Measurements from ENCODE around the gene FBXW12.

FBXW12 gene

DNA sequence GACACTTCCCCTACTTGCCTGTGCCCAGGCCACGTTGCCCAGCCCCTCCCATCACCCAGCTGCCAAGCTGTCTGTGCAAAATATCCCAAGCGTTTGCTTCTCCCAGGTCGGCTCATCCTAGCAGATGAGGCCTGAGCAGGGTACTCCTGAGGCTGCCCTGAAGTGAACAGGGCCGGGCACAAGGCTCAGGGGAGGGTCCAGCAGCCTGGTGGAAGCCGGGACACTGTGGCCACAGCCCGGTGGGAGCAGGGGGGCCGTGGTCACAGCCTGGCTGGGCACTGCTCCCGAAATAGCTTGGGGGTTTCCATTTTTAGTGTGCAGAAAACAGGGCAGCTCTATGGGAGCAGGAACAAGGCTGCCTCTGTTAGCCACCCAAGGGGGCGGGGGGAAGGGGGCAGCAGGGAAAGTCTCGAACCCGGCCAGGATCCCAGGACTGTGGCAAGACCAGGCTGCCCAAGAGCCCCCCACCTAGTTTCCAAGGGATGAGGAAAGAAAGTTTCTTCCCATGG lies 54.4 kb downstream of the FBXW12 start:
- TF ChIP-seq POLR2AphosphoS5 (IDR thresholded peaks at IDR 0.05; ENCODE audit: low read depth, low read length): no peak
- no peak for TF ChIP-seq FOXP2 (optimal IDR thresholded peaks at IDR 0.05; ENCODE audit: borderline replicate concordance, extremely low read depth, extremely low read length, insufficient read depth)
- no peak for TF ChIP-seq TAF1 (IDR thresholded peaks at IDR 0.05; ENCODE audit: borderline replicate concordance, insufficient read depth, low read length)

DNA sequence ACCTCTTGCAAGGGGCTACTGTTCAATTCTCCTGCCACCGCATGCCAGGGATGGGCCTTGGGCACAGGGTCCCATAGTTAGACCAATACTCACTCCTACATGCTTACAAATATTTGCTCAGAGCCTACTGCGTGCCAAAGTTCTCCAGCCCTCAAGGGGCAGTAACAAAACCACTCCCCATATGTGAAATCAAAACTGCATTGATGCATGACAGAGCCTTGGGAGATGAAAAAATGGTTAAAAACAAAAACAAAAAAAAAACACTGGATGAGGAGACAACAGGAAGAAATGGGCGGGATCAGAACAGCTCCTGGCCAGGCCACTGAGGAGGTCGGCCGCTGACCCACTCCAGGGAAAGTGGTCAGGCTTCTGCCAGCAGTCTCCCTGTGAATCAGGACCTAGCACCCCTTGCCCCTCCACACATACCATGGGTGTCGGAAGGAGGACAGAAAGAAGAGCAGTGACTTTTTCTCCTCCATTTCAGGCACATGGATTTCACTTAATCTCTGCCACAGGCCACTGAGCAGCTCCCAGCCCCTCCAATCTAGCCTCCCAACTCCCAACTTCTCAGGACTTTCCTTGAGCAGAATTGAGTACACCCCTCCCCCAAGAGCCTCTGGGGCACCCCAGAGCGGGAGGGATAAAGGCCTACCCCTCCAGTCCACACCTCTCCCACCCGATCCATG lies 55.1 kb downstream of the FBXW12 start:
- TF ChIP-seq FOXP2 (optimal IDR thresholded peaks at IDR 0.05; ENCODE audit: borderline replicate concordance, extremely low read depth, extremely low read length, insufficient read depth) (no peak), REST (IDR thresholded peaks at IDR 0.05; ENCODE audit: insufficient read depth in 1 of 2, low read depth in 2 of 2, low read length in 2 of 2) (no peak), POLR2AphosphoS5 (IDR thresholded peaks at IDR 0.05; ENCODE audit: low read depth, low read length) (no peak), TAF1 (IDR thresholded peaks at IDR 0.05; ENCODE audit: borderline replicate concordance, insufficient read depth, low read length) (no peak), SIN3A (IDR thresholded peaks at IDR 0.05; ENCODE audit: borderline replicate concordance, insufficient read depth, low read length) (no peak)

DNA sequence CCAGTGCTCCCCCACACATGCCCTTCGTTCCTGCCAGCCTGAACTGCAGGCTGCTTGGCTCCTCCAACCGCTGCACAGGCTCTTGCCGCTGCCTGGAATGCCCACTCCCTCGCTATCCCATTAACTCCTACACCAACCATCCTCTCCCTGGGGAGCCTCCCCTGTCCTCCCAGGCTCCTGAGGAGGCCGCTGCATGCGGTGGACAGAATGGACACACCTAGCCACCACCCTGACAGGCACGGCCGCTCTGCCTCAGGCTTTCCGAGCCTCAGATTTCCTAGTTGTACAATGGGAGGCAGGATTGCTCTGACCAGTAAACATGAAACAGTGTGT lies 55.6 kb downstream of the FBXW12 start:
- TF ChIP-seq POLR2AphosphoS5 (IDR thresholded peaks at IDR 0.05; ENCODE audit: low read depth, low read length): no peak
- TF ChIP-seq TAF1 (IDR thresholded peaks at IDR 0.05; ENCODE audit: borderline replicate concordance, insufficient read depth, low read length): no peak
- no peak for TF ChIP-seq REST (IDR thresholded peaks at IDR 0.05; ENCODE audit: insufficient read depth in 1 of 2, low read depth in 2 of 2, low read length in 2 of 2)
- TF ChIP-seq SIN3A (IDR thresholded peaks at IDR 0.05; ENCODE audit: borderline replicate concordance, insufficient read depth, low read length): no peak
- TF ChIP-seq FOXP2 (optimal IDR thresholded peaks at IDR 0.05; ENCODE audit: borderline replicate concordance, extremely low read depth, extremely low read length, insufficient read depth): no peak

GRCh38 chr3:48428088-48428571 lies 56.1 kb downstream of the FBXW12 start:
- TF ChIP-seq TAF1 (IDR thresholded peaks at IDR 0.05; ENCODE audit: borderline replicate concordance, insufficient read depth, low read length) (no peak), SIN3A (IDR thresholded peaks at IDR 0.05; ENCODE audit: borderline replicate concordance, insufficient read depth, low read length) (no peak), POLR2AphosphoS5 (IDR thresholded peaks at IDR 0.05; ENCODE audit: low read depth, low read length) (no peak), FOXP2 (optimal IDR thresholded peaks at IDR 0.05; ENCODE audit: borderline replicate concordance, extremely low read depth, extremely low read length, insufficient read depth) (no peak), REST (IDR thresholded peaks at IDR 0.05; ENCODE audit: insufficient read depth in 1 of 2, low read depth in 2 of 2, low read length in 2 of 2) (no peak)

GRCh38 chr3:48428572-48429316 lies 56.7 kb downstream of the FBXW12 start:
- TF ChIP-seq REST (IDR thresholded peaks at IDR 0.05; ENCODE audit: insufficient read depth in 1 of 2, low read depth in 2 of 2, low read length in 2 of 2) (no peak), POLR2AphosphoS5 (IDR thresholded peaks at IDR 0.05; ENCODE audit: low read depth, low read length) (no peak), FOXP2 (optimal IDR thresholded peaks at IDR 0.05; ENCODE audit: borderline replicate concordance, extremely low read depth, extremely low read length, insufficient read depth) (no peak), SIN3A (IDR thresholded peaks at IDR 0.05; ENCODE audit: borderline replicate concordance, insufficient read depth, low read length) (no peak), TAF1 (IDR thresholded peaks at IDR 0.05; ENCODE audit: borderline replicate concordance, insufficient read depth, low read length) (no peak)
